ENCODE results near the gene CFAP65. TPM values are rescaled to one million over a fixed set of nuclear protein-coding genes. Genes with fewer than 3 reads are reported as not detected.

The CFAP65 gene
- total RNA-seq, 1 donor from 2014 or later: not detected

DNA sequence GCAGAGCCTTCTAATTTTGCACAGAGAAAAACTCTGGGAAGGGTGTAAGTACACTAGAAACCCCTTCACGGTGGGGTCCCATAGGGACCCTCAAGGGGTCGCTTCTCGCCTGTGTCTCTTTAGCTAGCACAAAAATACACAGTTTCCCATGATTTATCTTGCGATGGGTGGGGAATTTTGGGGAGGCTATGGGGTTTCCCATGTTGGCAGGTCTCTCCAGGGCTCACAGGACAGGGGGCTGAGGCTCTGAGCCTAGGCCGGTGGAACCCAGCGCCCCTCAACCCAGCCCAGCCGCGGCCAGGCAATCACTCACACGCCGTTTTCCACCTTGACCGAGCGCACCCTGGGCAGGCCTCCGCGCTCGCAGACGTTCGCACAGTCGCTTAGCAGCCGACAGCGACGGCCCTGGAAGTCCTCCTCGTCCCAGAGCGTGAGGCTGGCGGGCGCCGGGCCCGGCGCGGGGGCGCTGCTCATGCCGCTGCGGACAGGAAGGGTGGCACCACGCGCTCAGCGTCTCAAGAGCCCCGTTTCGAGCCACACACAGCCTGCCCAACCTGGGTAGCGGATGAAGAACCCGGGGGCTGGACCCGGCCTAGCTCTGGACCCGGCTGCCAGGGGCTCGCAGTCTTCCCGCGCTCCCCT lies 48.5 kb downstream of the CFAP65 start:
- DNase-seq (ENCODE audit: low spot score): no peak

DNA sequence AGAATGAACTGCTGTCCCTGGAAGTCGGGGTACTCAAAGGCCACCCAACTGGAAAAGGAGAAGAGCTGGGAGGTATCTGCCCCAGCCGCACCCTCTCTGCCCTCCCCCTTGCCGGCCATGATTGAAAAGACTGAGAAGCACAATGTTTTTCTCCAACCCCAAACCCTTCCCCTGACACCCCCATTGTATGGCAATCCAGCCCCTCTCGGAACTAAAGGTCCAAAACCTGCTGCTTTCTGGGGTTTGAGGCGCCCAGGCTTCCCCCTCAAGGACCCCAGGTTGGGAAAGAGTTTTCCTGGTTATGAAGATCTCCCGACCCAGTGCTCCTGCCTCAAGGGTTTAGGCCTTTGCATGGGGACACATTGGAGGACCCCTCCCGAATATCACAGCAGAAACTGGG lies 49.1 kb downstream of the CFAP65 start:
- DNase-seq (ENCODE audit: low spot score): no peak

DNA sequence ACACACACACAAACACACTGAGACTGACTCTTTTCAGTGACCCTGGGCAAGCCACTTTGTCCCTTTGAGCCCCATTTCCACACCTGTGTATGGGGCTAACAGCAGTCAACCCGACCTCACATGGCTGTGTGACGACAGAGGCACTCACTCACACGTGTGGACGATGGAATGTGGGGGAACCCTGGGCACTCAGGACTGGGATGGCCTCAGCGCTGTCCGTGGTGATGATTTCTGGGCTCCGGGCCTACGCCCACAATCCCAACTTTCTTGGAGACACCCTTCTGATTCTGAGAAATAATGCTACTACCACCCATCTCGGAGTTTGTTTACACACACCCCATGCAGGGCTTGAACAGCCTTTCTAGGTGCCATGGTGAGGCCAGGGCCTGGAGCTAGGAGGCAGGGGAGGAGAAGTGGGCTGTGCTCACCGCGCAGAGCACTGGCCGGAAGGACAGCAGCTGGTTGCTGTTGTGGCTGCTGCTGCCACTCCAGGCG lies 49.6 kb downstream of the CFAP65 start:
- no peak for DNase-seq (ENCODE audit: low spot score)

DNA sequence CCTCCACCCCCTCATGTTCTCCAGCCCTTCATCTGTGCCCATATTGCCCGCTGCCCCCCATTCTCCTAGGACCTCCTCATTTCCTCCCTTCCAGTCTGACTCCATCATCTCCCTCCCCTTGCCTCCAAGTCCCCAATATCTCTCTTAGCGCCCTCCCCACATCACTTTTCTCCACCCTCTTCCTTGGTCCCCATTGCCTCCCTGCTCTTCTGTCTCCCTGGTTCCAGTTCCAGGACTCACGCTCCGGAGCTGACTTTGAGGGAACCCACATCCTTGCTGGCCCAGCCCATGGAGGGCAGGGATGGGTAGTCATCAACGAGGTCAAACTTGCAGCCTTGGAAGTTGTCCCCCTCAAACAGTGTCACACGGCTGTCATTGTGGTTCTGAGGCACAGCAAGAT lies 50.7 kb downstream of the CFAP65 start:
- DNase-seq (ENCODE audit: low spot score): no peak

DNA sequence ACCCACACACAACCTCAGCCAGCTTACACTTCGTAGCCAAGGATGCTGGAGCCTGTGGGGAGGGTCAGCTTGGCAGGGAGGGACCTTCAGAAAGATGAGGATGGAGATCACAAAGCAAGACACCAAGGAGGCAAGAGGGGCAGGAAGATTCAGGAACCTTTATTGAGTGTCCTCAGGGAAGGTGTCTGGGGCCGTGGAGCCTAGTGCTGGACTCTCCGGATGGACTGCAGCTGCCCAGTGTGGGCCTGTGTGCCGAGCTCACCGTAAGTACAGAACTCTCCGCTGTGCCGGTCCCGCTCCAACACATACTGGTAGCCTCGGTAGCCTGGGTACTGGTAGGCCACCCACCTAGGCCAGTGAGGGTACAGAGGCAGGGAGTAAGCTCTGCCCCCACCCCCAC lies 51.3 kb downstream of the CFAP65 start:
- DNase-seq (ENCODE audit: low spot score): no peak

DNA sequence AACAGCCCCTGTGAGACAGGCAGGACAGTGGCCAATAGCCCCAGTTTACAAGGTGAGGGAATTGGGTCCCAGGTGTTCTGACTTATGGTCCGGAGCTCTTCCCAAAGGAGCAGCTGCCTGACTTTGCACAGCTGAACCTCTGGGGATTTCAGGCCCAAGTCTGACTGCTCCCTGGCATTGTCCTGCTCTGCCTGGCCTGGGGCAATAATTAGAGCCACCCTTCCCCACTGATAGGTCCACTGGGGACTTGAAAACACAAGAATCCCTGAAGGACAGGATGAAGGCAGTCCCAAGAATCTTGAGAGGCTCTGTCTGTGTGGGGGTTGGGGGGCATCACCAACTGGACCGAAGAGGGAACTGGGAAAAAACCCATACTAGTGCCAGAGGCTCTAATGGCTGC lies 52.7 kb downstream of the CFAP65 start:
- DNase-seq (ENCODE audit: low spot score): no peak

DNA sequence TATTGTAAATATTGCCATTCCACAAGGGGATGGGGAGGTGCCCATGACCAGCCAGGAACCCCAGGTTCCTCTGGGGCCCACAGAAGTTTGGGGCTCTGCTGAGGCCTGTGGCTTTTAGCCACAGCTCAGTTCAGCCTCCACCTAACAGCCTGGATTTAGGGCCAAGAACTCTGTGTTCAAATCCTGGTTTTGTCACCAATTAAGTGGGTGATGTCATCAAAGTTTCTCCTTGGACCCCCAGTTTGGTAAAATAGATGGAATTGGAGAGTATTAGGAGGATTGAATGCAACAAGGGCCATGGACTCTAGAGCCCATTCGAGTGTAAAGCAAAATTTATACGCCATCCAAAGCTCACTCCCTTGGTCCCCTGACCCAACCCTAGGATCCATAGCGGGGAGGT lies 53.2 kb downstream of the CFAP65 start:
- no peak for DNase-seq (ENCODE audit: low spot score)

DNA sequence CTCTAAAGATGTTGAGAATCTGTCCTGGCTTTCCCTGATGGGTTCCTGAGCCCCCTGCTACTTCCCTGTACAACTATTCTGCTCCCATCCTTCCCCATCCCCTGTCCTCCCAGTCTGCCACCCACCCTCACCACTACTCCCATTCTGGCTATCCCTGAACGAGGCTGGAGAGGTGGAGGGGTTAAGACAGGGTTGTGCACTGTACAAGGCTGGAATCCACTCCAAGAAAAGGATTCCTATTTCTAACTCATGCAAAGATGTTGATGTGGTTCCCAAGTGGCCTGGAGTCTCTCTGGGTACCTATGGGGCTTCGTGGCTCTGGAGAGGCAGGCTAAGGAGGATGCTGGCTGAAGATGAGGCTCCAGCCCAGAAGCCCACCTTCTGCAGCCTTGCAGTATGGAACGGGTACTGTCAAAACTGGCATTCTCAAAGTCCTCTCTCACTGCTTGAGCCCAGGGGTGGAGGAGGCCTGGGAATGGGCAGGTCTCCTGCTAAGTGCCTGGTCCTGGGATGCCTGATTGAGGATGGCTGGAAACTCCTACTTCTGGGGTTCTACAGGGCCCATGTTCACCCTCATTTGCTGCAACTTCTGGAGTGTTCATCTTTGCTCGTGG lies 55.1 kb downstream of the CFAP65 start:
- DNase-seq (ENCODE audit: low spot score): no peak

DNA sequence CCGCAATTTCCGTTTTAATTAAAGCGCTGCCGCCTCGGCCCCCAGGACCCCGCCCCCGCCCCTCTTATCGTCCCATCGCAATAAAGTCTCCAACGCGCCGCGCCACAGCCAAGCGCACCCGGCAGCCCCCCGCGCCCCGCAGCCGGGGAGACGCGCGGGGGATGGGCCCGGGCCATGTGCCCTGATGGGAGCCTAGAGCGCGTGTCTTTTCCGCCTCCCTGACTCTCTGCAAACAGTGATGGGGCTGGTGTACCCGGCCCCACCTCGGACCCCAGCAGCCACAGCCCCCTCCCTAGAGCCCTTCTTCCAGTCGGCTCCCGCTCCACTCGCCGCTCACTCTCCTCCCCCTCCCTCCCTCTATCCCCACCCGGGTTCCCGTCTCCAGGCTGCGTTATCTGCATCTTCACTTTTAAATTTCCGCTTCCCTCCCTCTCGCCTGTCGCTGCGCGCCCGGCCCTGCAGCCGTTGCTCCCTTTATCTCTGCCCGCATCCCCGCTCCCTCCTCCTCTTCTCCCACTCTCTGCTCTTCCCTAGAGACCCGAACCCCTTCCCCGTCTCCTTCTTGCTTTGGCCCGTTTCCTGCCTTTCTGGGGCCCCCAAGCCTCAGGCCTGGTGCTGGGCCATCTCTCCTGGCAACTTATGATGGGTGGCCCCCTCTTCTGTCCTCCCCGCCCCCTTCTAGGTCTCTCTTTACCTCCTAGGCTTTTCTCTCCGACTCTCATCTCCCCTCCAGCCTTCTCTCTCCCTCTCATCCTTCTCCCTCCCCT lies 55.8 kb downstream of the CFAP65 start:
- DNase-seq (ENCODE audit: low spot score): no peak

DNA sequence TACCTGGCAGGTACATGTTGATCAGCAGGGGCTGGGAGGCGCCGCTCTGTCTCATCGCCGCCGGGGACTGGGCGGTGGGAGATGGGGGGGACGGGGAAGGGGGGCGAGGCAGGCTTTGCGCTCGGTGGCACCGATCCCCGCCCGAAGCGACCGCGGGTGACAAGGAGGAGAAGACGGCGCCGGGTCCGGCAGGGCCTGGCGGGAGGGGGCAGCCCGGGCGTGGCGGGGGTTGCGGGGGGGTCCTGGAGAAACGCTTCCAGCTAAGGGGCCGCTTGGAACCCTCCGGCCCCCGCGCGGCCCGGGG lies 56.3 kb downstream of the CFAP65 start, which contains the start of gene FEV:
Gene FEV, minus strand, starts transcription at position 164 of the 304 bp plus-strand sequence. Its CDS starts 109 bp downstream, at position 55.
- DNase-seq (ENCODE audit: low spot score): no peak

DNA sequence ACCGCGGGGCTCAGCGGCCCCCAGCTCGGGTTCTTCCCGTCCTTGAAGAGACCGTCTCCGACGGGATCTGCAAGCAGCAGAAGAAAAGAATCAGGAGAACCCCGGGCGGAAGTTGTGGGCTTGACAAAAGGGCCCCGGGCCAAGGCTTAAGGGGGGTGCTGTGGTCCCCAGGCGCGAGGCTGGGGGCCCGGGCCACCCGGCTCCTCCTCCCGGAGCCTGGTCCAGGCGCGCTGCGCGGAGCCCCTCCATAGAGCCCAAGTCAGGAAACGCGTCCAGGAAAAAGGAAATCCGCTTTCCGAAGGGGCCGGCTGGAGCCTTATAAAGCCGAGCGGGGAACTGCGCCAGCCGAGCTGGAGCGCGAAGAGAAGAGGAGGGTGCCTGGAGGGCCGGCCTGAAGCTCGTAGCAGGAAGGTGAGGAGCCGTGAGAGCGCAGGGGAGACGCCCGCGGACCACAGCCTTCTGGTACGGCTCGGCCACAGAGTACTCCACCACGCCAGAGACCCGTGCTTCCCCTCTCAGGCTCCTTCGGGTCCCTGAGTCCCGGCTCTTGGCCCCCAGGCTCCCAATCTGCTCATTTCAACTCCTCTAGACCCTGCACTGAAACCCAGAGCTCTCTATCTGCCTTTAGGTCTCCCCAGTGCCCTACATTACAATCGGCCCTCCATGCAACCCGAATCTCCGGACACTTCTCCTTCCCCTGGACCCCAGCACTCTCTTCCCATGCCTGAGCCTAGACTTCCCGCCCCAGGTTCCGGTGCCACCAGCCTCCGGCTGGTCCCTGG lies 56.9 kb downstream of the CFAP65 start:
- DNase-seq (ENCODE audit: low spot score): no peak

DNA sequence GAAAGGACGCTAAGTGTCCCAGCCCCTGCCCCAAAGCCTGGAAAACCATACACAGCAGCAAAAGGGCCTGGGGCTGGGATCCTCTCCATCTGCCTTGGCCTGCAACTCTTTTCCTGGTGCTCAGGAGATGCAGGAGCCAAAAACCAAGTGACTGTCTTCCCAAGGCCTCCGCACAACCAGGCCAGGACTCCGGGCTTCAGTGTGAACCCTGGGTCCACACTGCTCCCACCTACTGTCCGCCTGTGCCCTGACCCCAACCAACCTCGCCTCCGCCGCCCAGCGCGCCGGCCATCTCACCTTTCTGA lies 57.4 kb downstream of the CFAP65 start:
- DNase-seq (ENCODE audit: low spot score): no peak

DNA sequence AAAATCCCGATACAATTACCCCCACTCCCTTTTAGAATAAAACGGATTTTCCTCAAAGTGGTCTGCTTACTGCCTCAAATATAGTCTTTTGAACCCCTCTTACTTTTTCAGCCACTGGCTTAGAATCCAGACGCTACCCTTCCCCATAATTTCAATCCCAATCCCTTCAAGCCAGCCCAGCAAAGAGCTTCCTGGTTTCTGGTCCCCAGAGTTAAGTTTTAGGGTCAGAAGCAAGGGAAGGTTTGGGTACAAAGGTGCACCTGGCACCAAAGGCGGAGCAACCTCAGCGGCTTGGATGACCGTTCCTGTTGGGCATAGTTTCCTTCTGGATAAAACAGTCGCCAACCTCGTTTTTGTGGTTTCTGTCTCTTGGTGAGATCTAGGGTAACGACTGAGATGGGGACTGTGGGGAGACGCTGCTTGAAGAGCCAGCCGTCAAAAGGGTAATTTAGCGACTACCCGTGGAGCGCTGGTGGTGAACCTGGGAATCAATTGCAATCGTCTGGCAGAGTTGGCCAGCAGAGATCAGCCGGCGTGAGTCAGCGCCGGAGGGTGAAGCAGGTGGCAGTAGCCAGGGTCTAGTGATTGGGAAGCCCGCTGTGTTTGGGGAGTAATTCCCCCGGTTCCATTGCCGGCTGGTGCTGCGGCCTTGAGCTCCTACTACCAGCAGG lies 57.9 kb downstream of the CFAP65 start:
- DNase-seq (ENCODE audit: low spot score): no peak

DNA sequence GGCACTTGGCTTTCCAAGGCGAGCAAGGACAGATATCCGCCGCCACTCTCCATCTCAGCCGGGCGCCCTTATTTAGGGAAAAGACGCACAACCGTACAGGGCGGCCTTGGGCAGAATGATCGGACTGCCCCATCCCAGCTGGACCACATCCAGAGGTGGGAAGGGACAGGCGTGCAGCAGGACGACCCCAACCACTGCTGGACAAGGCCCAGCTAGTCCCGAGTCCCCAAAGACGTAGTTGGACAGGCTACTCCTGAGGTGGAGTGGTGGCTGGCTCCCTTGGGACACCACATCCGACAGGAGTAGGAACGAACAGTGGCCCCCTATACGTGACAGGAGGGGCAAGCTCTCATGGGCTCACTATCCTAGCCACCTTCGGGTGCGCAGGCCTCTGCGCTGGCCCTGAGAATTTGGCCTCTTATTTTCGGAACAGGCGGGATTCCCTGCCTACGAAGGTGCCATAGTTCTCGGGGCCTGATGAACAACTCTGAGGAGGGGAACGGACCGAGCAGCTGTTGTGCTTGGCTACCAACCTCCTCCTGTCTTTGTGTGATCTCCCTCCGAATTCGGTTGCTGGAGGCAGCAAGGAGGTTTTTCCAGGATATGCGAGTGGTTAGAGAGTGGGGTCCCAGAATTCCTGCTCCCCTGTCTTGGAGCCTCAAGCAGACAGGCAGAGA lies 58.6 kb downstream of the CFAP65 start:
- no peak for DNase-seq (ENCODE audit: low spot score)

DNA sequence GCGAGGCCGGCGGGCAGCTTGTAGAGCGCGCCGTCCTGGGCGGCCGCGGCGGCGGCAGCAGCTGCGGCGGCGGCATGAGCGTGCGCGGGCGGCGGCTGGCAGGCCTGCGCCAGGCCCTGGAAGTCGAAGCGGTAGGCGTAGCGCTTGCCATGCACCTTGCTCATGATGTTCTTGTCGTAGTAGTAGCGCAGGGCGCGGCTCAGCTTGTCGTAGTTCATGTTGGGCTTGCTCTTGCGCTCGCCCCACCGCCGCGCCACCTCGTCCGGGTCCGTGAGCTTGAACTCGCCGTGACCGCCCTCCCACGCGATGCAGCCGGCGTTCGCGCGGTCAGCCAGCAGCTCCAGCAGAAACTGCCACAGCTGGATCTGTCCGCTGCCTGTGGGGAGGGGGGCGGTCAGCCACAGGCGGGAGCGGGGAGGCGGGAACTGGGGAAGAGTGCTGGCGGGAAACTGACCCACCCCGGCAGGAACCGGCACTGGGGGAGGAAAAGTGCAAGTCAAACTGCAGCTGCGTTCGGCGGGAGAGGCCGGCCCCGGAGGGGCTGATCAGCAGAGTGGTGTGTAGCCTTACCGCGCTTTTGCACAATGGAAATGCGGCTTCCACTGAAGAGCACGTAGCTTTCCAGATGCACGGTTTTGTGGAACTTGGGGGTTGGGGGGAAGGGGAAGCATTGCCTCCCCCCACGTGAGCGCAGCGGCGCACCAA lies 59.3 kb downstream of the CFAP65 start:
- DNase-seq (ENCODE audit: low spot score): no peak

DNA sequence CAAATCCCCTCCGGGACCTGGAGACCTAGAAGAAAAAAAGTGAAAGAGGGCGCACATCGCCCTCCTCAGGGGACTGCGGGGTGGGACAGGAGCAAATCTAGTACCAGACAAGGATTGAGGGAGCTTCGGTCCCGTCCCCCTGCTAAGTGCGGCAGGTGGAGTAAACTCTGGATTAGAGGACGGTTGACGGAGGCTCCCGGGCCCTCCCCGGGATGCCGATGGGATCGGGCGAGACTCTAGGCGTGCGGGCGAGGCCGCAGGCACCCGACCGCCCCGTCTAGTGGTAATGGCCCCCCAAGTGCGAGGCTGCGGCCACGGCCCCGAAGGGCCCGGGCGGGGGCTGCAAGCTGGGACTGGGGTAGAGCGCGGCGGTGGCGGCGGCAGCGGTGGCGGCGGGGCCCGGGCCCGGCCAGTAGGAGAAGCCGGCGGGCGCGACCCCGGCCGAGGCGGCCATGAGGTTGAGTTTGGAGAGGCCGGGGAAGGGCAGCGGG lies 59.9 kb downstream of the CFAP65 start:
- DNase-seq (ENCODE audit: low spot score): no peak

DNA sequence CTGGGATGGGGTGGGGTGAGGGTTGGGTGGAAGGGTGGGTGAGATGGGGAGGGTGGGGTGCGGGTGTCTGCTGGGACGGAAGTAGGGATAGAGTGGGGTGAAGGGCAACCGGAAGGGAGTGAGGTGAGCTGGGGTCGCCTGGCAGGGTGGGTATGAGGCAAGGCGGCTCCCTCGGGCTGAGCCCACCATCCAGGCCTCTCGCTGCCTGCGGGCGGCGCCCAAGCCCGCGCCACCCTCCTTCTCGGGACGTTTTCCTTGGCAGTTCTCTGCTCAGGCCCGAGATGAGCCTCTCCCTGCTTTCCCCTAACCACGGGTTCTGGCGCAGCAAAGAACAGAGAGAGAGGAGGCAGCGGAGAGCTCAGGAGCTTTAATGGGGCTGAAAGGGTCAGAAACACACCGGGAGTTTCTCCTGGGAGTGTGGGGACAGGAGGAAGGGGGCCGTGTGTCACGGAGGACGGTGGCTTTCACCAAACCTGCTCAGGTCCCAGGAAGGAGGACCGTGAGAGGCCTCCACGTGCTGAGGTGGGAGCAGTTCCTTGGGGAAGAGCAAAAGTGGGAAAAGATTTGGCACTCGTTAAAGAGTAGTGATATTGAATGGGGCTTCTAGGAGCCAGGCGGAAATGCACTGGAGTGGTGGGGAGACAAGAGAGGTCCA lies 60.5 kb downstream of the CFAP65 start:
- no peak for DNase-seq (ENCODE audit: low spot score)

DNA sequence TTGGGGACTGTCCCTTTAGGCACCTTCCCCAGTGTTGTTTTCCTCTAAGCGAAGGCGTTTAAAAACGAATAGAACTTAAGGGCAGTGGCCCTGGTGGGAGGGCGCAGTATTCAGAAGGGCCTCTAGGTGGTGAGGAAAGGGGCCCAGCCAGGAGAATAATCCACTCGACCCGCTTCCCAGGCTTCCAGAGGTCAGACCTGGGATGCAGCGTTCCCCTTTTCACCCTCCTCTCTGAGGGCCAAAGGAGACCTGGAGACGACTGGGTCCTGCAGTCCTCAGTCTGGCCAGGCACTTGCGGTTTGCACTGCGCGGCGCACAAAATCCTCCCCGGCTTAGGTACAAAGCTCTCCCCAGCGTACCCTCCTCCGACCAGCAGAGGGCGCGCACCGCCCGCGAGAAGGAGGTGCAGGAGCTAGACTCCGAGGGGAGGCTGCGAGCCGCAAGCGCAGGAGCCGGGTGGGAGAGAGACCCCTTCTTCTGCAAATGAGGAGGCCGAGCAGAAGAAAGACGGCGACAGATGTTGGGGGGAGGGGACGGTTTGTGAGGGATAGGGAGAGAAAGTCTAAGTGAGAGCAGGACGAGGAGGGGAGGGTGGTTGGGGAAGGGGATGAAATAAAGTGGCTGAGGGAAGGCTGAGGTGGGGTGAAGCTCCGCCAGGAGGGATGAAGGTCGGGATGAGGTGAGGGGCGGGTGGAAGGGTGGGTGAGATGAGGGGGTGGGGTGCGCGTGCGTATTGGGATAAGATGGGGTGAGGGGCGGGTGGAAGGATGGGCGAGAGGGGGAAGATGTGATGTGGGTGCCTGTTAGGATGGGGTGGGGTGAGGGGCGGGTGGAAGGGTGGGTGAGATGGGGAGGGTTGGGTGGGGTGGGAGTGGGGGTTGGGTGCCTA lies 61.2 kb downstream of the CFAP65 start:
- DNase-seq (ENCODE audit: low spot score): peak; percentile 84

Data from ureter (tissue), 1 donor.